ENCODE results near the gene OBSCN.

DNA sequence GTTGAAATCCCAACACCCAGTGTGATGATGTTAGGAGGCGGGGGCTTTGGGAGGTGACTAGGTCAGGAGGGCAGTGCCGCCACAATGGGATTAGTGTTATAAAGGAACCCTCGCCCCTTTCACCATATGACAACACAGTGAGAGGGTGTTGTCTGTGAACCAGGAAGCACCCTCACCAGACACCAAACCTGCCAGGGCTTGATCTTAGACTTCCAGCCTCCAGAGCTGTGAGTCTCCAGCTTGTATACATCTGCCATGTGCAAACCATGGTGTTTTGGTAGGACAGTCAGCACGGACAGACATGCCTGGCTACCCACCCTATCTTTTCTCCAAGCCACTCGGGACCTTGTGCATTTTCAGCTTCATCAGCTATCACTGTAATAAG lies 194.8 kb downstream of the OBSCN start:
- TF ChIP-seq POLR2A (IDR thresholded peaks at IDR 0.05) = no peak
- TF ChIP-seq, protein P1, sequence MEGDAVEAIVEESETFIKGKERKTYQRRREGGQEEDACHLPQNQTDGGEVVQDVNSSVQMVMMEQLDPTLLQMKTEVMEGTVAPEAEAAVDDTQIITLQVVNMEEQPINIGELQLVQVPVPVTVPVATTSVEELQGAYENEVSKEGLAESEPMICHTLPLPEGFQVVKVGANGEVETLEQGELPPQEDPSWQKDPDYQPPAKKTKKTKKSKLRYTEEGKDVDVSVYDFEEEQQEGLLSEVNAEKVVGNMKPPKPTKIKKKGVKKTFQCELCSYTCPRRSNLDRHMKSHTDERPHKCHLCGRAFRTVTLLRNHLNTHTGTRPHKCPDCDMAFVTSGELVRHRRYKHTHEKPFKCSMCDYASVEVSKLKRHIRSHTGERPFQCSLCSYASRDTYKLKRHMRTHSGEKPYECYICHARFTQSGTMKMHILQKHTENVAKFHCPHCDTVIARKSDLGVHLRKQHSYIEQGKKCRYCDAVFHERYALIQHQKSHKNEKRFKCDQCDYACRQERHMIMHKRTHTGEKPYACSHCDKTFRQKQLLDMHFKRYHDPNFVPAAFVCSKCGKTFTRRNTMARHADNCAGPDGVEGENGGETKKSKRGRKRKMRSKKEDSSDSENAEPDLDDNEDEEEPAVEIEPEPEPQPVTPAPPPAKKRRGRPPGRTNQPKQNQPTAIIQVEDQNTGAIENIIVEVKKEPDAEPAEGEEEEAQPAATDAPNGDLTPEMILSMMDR (IDR thresholded peaks at IDR 0.05) = no peak
- no peak for TF ChIP-seq POLR2AphosphoS5 (IDR thresholded peaks at IDR 0.05)

Measured in prostate gland (tissue), 2 donors.